GM10248 (cell line): ENCODE measurements around the gene CYBC1.

Source experiments
- CTCF ChIA-PET: fragments of 300-600 bp; sonication (Branson Sonifier 250); formaldehyde crosslinking; extraction: SDS; loops from one replicate; lab custom pipeline; 2021; ENCODE audit warnings: antibody characterized with exemption; lab: Yijun Ruan, JAX
- POLR2A ChIA-PET: fragments of 350-650 bp; sonication (Branson Sonifier 250); formaldehyde crosslinking; extraction: SDS; loops from one replicate; lab custom pipeline; 2020; ENCODE audit warnings: antibody characterized with exemption; lab: Yijun Ruan, JAX
- DNase-seq: peaks from one replicate; pipeline ENCODE4 v3.0.0; 2012; ENCODE audit errors: extremely low spot score
- CTCF ChIP-seq: IDR thresholded peaks from 2 replicates; pipeline ENCODE4 v1.5.1; 2012; ENCODE audit warnings: mild to moderate bottlenecking, low read depth; ENCODE audit errors: extremely low read depth, missing control alignments, control extremely low read depth

CYBC1 gene

GRCh38 chr17:82418001-82418986, 32.3 kb downstream of the CYBC1 start, which contains the start of the genes HEXD and OGFOD3:
TSS of gene HEXD (plus strand) at chr17:82418347. CDS start at chr17:82419800, 1,453 bp downstream.
TSS of gene OGFOD3 (minus strand) at chr17:82418586. CDS start at chr17:82418485, 101 bp downstream.
- CTCF ChIA-PET: interaction anchor here (1.1 to 2.6 kb wide), 9 partner anchors 9 to 388 kb away, joined by 3 to 10 read pairs (median 5); no protein-coding TSS in a partner anchor
- peak; percentile 97 for DNase-seq
- POLR2A ChIA-PET: interaction anchor here (0.7 to 1.2 kb wide), 2 partner anchors 10 to 31 kb away, joined by 3 read pairs; no protein-coding TSS in a partner anchor
- TF ChIP-seq CTCF: no peak

GRCh38 chr17:82416771-82417170, 33.8 kb downstream of the CYBC1 start:
- TF ChIP-seq CTCF: no peak
- CTCF ChIA-PET: interaction anchor here (0.8 to 2.6 kb wide), 7 partner anchors 9 to 66 kb away, joined by 3 to 10 read pairs (median 3); no protein-coding TSS in a partner anchor
- POLR2A ChIA-PET: interaction anchor here (0.7 kb wide), 1 partner anchor 333 kb away, joined by 4 read pairs; no protein-coding TSS in a partner anchor
- no peak for DNase-seq

- ChIA-PET POLR2A (no interaction called here), CTCF (interaction anchor here (0.8 to 2.6 kb wide), 6 partner anchors 8 to 66 kb away, joined by 3 to 10 read pairs (median 3); no protein-coding TSS in a partner anchor)
- no peak for DNase-seq
- TF ChIP-seq CTCF: no peak
Measured at GRCh38 chr17:82416264-82416663, 34.3 kb downstream of the CYBC1 start.

GRCh38 chr17:82415786-82416185, 34.8 kb downstream of the CYBC1 start:
- TF ChIP-seq CTCF: no peak
- ChIA-PET POLR2A (no interaction called here), CTCF (interaction anchor here (0.8 to 2.6 kb wide), 4 partner anchors 12 to 65 kb away, joined by 3 to 10 read pairs (median 3); no protein-coding TSS in a partner anchor)
- DNase-seq: no peak

GRCh38 chr17:82415336-82415735, 35.2 kb downstream of the CYBC1 start:
- CTCF ChIA-PET: interaction anchor here (3.8 kb wide), 1 partner anchor 65 kb away, joined by 19 read pairs; no protein-coding TSS in a partner anchor
- no peak for TF ChIP-seq CTCF
- DNase-seq: no peak
- POLR2A ChIA-PET: interaction anchor here (0.5 kb wide), 1 partner anchor 799 kb away, joined by 3 read pairs; no protein-coding TSS in a partner anchor
